ENCODE measurements around the gene RNF213.
A peak's percentile ranks its signal among the peaks of the same experiment; 100 is the strongest.

Gene RNF213

GRCh38 chr17:80262775-80263244 lies 2.2 kb downstream of the RNF213 start:
- no peak for TF ChIP-seq POLR2AphosphoS5 (IDR thresholded peaks at IDR 0.05; ENCODE audit: low read depth, low read length)
- TF ChIP-seq TAF1 (IDR thresholded peaks at IDR 0.05; ENCODE audit: borderline replicate concordance, insufficient read depth, low read length) = no peak
- TF ChIP-seq SIN3A (IDR thresholded peaks at IDR 0.05; ENCODE audit: borderline replicate concordance, insufficient read depth, low read length) = no peak
- TF ChIP-seq FOXP2 (optimal IDR thresholded peaks at IDR 0.05; ENCODE audit: borderline replicate concordance, extremely low read depth, extremely low read length, insufficient read depth) = no peak

- TF ChIP-seq TAF1 (IDR thresholded peaks at IDR 0.05; ENCODE audit: borderline replicate concordance, insufficient read depth, low read length) (peak; percentile 96; the same call in 1 of the 2 replicates), REST (IDR thresholded peaks at IDR 0.05; ENCODE audit: insufficient read depth in 1 of 2, low read depth in 2 of 2, low read length in 2 of 2) (peak in 1 of 2 experiments; percentile 9; a peak in 1 of 4 replicates), FOXP2 (optimal IDR thresholded peaks at IDR 0.05; ENCODE audit: borderline replicate concordance, extremely low read depth, extremely low read length, insufficient read depth) (no peak), POLR2AphosphoS5 (IDR thresholded peaks at IDR 0.05; ENCODE audit: low read depth, low read length) (peak; percentile 98), SIN3A (IDR thresholded peaks at IDR 0.05; ENCODE audit: borderline replicate concordance, insufficient read depth, low read length) (peak; percentile 28; the same call in 1 of the 2 replicates)
Observed at GRCh38 chr17:80263253-80264204, 2.9 kb downstream of the RNF213 start.

- TF ChIP-seq POLR2AphosphoS5 (IDR thresholded peaks at IDR 0.05; ENCODE audit: low read depth, low read length) = no peak
- TF ChIP-seq FOXP2 (optimal IDR thresholded peaks at IDR 0.05; ENCODE audit: borderline replicate concordance, extremely low read depth, extremely low read length, insufficient read depth) = no peak
- TF ChIP-seq SIN3A (IDR thresholded peaks at IDR 0.05; ENCODE audit: borderline replicate concordance, insufficient read depth, low read length) = no peak
- no peak for TF ChIP-seq TAF1 (IDR thresholded peaks at IDR 0.05; ENCODE audit: borderline replicate concordance, insufficient read depth, low read length)
- TF ChIP-seq REST (IDR thresholded peaks at IDR 0.05; ENCODE audit: insufficient read depth in 1 of 2, low read depth in 2 of 2, low read length in 2 of 2) = no peak
Observed at GRCh38 chr17:80264205-80265075, 3.8 kb downstream of the RNF213 start.

GRCh38 chr17:80265205-80266068 lies 4.8 kb downstream of the RNF213 start:
- TF ChIP-seq REST (IDR thresholded peaks at IDR 0.05; ENCODE audit: insufficient read depth in 1 of 2, low read depth in 2 of 2, low read length in 2 of 2) (no peak), TAF1 (IDR thresholded peaks at IDR 0.05; ENCODE audit: borderline replicate concordance, insufficient read depth, low read length) (no peak), SIN3A (IDR thresholded peaks at IDR 0.05; ENCODE audit: borderline replicate concordance, insufficient read depth, low read length) (no peak), POLR2AphosphoS5 (IDR thresholded peaks at IDR 0.05; ENCODE audit: low read depth, low read length) (no peak), FOXP2 (optimal IDR thresholded peaks at IDR 0.05; ENCODE audit: borderline replicate concordance, extremely low read depth, extremely low read length, insufficient read depth) (no peak)

Data from PFSK-1 (cell line).